ENCODE data around the gene TSHZ1. TPM values are rescaled to one million over a fixed set of nuclear protein-coding genes. Genes with fewer than 3 reads are reported as not detected.

TSHZ1 gene
- total RNA-seq, 1 experiment from 2014 or later, result 12.4 TPM

- Histone ChIP-seq H3K4me3 (no peak overlapping the region), H3K36me3 (peaks cover 4% of the 10 kb centered on the region; the same call in 1 of the 2 replicates)
These were observed 17.1 kb downstream of the TSHZ1 start for GRCh38 chr18:75227535-75228296.

GRCh38 chr18:75228967-75229366, 18.4 kb downstream of the TSHZ1 start:
- H3K4me3 ChIP-seq, result no peak overlapping the region
- H3K4me1 ChIP-seq (replicated peaks), result peaks cover 17% of the 10 kb centered on the region
- no peak overlapping the region for H3K27ac ChIP-seq
- peaks cover 4% of the 10 kb centered on the region; the same call in 1 of the 2 replicates for H3K36me3 ChIP-seq
- no peak for DNase-seq (ENCODE audit: low read depth in 1 of 2, low spot score in 2 of 2)
- H3K27me3 ChIP-seq (replicated peaks), result no peaks in the 10 kb centered on the region
- no peaks in the 10 kb centered on the region for H3K9me3 ChIP-seq (replicated peaks)

More at GRCh38 chr18:75227535-75228296, 17.1 kb downstream of the TSHZ1 start:
- H3K27ac ChIP-seq, result no peak overlapping the region
- peaks cover 17% of the 10 kb centered on the region for H3K4me1 ChIP-seq (replicated peaks)
- no peaks in the 10 kb centered on the region for H3K27me3 ChIP-seq (replicated peaks)
- H3K9me3 ChIP-seq (replicated peaks), result no peaks in the 10 kb centered on the region
- DNase-seq (ENCODE audit: low read depth in 1 of 2, low spot score in 2 of 2), result no peak

GRCh38 chr18:75229437-75229836, 18.8 kb downstream of the TSHZ1 start:
- Histone ChIP-seq H3K27me3 (replicated peaks) (no peaks in the 10 kb centered on the region), H3K4me3 (no peak overlapping the region), H3K36me3 (peaks cover 4% of the 10 kb centered on the region; the same call in 1 of the 2 replicates), H3K27ac (no peak overlapping the region), H3K4me1 (replicated peaks) (peaks cover 17% of the 10 kb centered on the region), H3K9me3 (replicated peaks) (no peaks in the 10 kb centered on the region)
- DNase-seq (ENCODE audit: low read depth in 1 of 2, low spot score in 2 of 2), result no peak

- peaks cover 4% of the 10 kb centered on the region; the same call in 1 of the 2 replicates for H3K36me3 ChIP-seq
- H3K9me3 ChIP-seq (replicated peaks), result no peaks in the 10 kb centered on the region
- H3K4me3 ChIP-seq, result no peak overlapping the region
- DNase-seq (ENCODE audit: low read depth in 1 of 2, low spot score in 2 of 2), result no peak
- H3K4me1 ChIP-seq (replicated peaks), result peaks cover 17% of the 10 kb centered on the region
- no peaks in the 10 kb centered on the region for H3K27me3 ChIP-seq (replicated peaks)
- H3K27ac ChIP-seq, result no peak overlapping the region
These were observed 19.8 kb downstream of the TSHZ1 start for GRCh38 chr18:75230163-75231052.

GRCh38 chr18:75231053-75231406, 20.4 kb downstream of the TSHZ1 start:
- peaks cover 16% of the 10 kb centered on the region for H3K4me1 ChIP-seq (replicated peaks)
- H3K27ac ChIP-seq, result no peak overlapping the region
- no peaks in the 10 kb centered on the region for H3K9me3 ChIP-seq (replicated peaks)
- no peak for DNase-seq (ENCODE audit: low read depth in 1 of 2, low spot score in 2 of 2)
- H3K4me3 ChIP-seq, result no peak overlapping the region
- no peaks in the 10 kb centered on the region for H3K27me3 ChIP-seq (replicated peaks)
- H3K36me3 ChIP-seq, result peaks cover 4% of the 10 kb centered on the region; the same call in 1 of the 2 replicates

GRCh38 chr18:75234901-75235300, 24.3 kb downstream of the TSHZ1 start:
- H3K27ac ChIP-seq, result no peak overlapping the region
- no peaks in the 10 kb centered on the region; the same call in 1 of the 2 replicates for H3K4me1 ChIP-seq (replicated peaks)
- H3K9me3 ChIP-seq (replicated peaks), result no peaks in the 10 kb centered on the region
- H3K27me3 ChIP-seq (replicated peaks), result no peaks in the 10 kb centered on the region
- peaks cover 4% of the 10 kb centered on the region; the same call in 1 of the 2 replicates for H3K36me3 ChIP-seq
- no peak for DNase-seq (ENCODE audit: low read depth in 1 of 2, low spot score in 2 of 2)
- no peak overlapping the region for H3K4me3 ChIP-seq

GRCh38 chr18:75235896-75236295, 25.3 kb downstream of the TSHZ1 start:
- H3K27ac ChIP-seq, result no peak overlapping the region
- no peaks in the 10 kb centered on the region; the same call in 1 of the 2 replicates for H3K4me1 ChIP-seq (replicated peaks)

GRCh38 chr18:75238100-75238499, 27.5 kb downstream of the TSHZ1 start:
- Histone ChIP-seq H3K27ac (no peak overlapping the region), H3K4me3 (no peak overlapping the region), H3K27me3 (replicated peaks) (no peaks in the 10 kb centered on the region), H3K9me3 (replicated peaks) (no peaks in the 10 kb centered on the region), H3K4me1 (replicated peaks) (no peaks in the 10 kb centered on the region), H3K36me3 (no peaks in the 10 kb centered on the region)
- DNase-seq (ENCODE audit: low read depth in 1 of 2, low spot score in 2 of 2), result no peak

More at GRCh38 chr18:75235896-75236295, 25.3 kb downstream of the TSHZ1 start:
- Histone ChIP-seq H3K36me3 (no peaks in the 10 kb centered on the region), H3K9me3 (replicated peaks) (no peaks in the 10 kb centered on the region), H3K4me3 (no peak overlapping the region), H3K27me3 (replicated peaks) (no peaks in the 10 kb centered on the region)
- no peak for DNase-seq (ENCODE audit: low read depth in 1 of 2, low spot score in 2 of 2)

GRCh38 chr18:75238786-75239185, 28.2 kb downstream of the TSHZ1 start:
- no peaks in the 10 kb centered on the region for H3K36me3 ChIP-seq
- no peak for DNase-seq (ENCODE audit: low read depth in 1 of 2, low spot score in 2 of 2)
- no peaks in the 10 kb centered on the region for H3K27me3 ChIP-seq (replicated peaks)
- no peak overlapping the region for H3K27ac ChIP-seq
- no peaks in the 10 kb centered on the region for H3K4me1 ChIP-seq (replicated peaks)
- no peaks in the 10 kb centered on the region for H3K9me3 ChIP-seq (replicated peaks)
- no peak overlapping the region for H3K4me3 ChIP-seq

- Histone ChIP-seq H3K4me1 (replicated peaks) (no peaks in the 10 kb centered on the region), H3K27ac (no peak overlapping the region), H3K27me3 (replicated peaks) (no peaks in the 10 kb centered on the region), H3K36me3 (no peaks in the 10 kb centered on the region), H3K4me3 (no peak overlapping the region), H3K9me3 (replicated peaks) (no peaks in the 10 kb centered on the region)
- no peak for DNase-seq (ENCODE audit: low read depth in 1 of 2, low spot score in 2 of 2)
These were observed 29.8 kb downstream of the TSHZ1 start for GRCh38 chr18:75240433-75240832.

- Histone ChIP-seq H3K36me3 (no peaks in the 10 kb centered on the region), H3K4me1 (replicated peaks) (peaks cover 7% of the 10 kb centered on the region), H3K27ac (no peak overlapping the region), H3K4me3 (no peak overlapping the region), H3K9me3 (replicated peaks) (no peaks in the 10 kb centered on the region), H3K27me3 (replicated peaks) (no peaks in the 10 kb centered on the region)
- no peak for DNase-seq (ENCODE audit: low read depth in 1 of 2, low spot score in 2 of 2)
These were observed 31.1 kb downstream of the TSHZ1 start for GRCh38 chr18:75241705-75242104.

GRCh38 chr18:75244351-75245313, 34.0 kb downstream of the TSHZ1 start:
- Histone ChIP-seq H3K4me1 (replicated peaks) (peaks cover 23% of the 10 kb centered on the region), H3K9me3 (replicated peaks) (no peaks in the 10 kb centered on the region), H3K27me3 (replicated peaks) (no peaks in the 10 kb centered on the region), H3K36me3 (no peaks in the 10 kb centered on the region), H3K4me3 (no peak overlapping the region), H3K27ac (no peak overlapping the region)
- DNase-seq (ENCODE audit: low read depth in 1 of 2, low spot score in 2 of 2), result no peak
